A204.1 (cell line): ENCODE measurements around the gene KRTAP7-1.

Source experiments
- FAIRE-seq: peaks from 2 replicates; lab custom pipeline; 2012; peaks lifted over from hg19 to GRCh38; lab: Jason Lieb, UNC

Gene KRTAP7-1

DNA sequence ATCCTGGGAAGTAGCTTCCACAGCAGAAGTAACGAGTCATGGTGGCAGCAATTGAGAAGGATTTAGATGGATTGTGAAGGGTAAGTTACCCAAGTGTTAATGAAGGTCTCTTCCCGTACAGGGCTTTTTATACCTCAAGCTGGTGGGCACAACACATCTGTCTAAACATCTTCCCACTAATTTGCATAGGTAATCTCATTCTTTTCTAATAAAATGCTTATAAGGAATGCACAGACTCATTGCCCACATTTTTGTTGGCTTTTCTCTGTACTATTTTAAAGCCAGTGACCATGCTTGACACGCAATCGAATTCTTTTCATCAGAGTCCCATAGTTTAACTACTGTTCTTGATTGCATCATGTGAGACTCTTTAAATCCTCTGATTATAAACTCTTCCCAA is at the start of gene KRTAP7-1:
TSS of gene KRTAP7-1 (minus strand) at position 101 of the 400 bp plus-strand sequence. CDS start at position 40, 61 bp downstream.
- FAIRE-seq = no peak

DNA sequence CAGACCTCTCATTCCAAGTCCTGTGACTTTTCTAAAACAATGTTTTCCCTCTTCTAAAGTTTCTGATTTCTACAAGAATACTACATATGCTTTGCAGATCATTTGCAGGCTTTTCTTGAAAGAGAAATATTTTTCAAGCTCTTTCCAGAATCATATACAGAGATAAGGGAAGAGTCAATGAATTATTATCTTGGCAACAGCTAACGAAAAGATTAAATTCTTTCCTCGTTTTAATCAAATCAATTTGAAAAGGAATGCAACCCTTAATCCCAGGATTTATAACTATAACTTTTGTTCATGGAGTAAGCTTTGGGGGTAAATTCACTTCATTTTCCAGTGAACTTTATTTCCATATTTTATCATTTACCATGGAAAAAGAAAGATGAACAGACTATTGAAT is 45.0 kb upstream of the KRTAP7-1 start:
- FAIRE-seq = no peak

- FAIRE-seq = no peak
Observed at GRCh38 chr21:30847627-30848500, 18.3 kb upstream of the KRTAP7-1 start.

DNA sequence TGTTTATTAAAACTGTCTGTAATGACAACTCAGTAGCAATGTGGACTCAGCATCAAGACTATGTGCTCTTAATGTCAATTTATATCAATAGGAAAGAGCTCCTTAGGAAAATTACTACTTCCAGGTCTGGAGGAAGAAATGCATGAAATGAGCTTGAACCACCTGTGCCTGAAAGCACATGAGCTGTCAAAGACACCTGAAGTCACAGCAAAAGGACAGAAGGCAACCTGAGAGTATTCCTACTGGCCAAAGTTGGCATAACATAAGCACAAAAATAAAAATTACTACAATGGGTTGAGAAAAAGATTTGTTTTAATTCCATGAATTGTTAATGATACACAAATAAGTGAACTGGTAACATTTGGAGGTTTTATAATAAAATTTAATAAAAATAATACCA is 13.4 kb upstream of the KRTAP7-1 start:
- no peak for FAIRE-seq

- FAIRE-seq = no peak
Observed at GRCh38 chr21:30839304-30839703, 9.7 kb upstream of the KRTAP7-1 start.

GRCh38 chr21:30838536-30838935 is 9.0 kb upstream of the KRTAP7-1 start:
- FAIRE-seq = no peak

DNA sequence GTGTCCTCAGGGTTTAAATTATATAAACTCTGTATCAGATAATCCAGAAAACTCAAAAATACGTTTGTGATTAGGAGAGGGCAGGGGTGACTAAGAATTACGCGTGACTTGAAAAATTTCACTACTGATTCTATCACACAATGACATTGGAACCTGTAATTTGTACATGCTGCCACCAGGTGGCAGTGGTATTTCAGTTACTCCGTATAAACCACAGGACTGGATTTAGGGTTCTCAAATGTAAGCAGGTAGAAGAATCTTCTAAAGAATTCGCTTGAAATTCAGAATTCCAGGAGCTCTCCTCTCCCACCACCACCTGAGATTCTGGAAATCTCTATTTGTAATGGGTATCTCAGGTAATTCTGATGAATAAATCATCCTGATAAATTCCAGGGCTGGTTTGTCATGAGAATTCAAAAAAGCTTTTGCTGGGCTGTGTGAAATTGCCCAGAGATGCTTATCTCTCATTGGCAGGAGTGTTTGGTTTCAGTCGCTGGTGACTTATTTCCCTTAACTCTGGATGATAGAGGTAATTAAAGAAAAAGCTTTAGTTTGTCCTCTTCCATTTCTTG is 1.7 kb upstream of the KRTAP7-1 start:
- no peak for FAIRE-seq

DNA sequence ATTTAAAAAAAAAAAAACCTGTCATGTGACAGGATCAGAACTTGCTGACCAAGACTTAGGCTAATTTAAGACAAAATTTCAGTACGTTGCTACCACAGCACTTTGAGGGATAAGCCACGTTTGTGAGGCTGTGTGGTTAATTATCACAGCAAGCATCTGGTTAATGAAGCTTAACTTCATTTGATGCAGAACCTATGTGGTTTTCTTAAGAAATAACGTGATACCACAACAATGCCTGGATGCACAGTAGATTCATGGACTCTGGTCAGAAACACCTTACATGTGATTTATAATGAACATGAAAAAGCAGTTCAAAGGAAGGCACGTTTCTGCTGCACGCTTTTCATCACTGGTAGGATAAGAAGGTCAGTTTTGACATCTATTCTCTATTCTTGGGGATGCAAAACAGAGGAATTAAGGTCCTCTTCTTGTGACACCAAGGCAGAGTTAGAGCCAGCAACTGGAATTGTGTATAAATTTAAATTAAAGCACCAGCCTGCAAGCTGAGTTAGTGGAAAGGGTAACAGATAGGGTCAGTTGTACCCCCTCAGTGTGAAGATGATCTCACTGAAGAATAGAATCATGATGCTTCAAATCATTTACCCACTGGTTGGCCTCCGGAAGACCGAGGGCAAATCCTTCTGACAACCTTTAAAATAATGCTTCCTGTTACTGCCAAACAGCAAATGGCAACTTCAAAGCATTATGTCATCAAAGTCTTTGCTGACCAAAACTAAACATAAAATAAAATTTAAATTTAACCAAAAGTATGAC is 10.5 kb downstream of the KRTAP7-1 start:
- no peak for FAIRE-seq

- no peak for FAIRE-seq
Observed at GRCh38 chr21:30813174-30813573, 16.4 kb downstream of the KRTAP7-1 start, which contains the start of gene KRTAP8-1. Gene KRTAP8-1 (minus strand): TSS chr21:30813274. CDS start chr21:30813220, 54 bp downstream.

DNA sequence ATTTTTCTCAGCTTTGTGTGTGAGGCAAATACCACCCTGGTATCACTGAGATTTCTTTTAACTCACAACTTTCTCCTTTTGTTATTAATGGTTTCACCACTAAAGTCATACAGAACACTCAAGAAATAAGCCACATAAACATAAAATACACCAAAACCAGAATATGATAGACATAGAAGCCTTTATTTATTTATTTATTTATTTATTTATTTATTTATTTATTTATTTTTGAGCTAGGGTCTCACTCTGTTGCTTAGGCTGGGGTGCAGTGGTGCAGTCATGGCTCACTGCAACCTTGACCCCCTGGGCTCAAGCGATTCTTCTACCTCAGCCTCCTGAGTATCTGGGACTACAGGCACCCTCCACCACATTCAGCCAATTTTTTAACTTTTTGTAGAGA is 29.0 kb downstream of the KRTAP7-1 start:
- no peak for FAIRE-seq

GRCh38 chr21:30793581-30794314 is 35.8 kb downstream of the KRTAP7-1 start:
- no peak for FAIRE-seq

GRCh38 chr21:30779249-30779648 is 50.3 kb downstream of the KRTAP7-1 start:
- no peak for FAIRE-seq
